Measurements from ENCODE around the gene ST3GAL4.

- TF ChIP-seq ZFP36 (IDR thresholded peaks at IDR 0.05; ENCODE audit: low read depth, low read length, partially characterized antibody) (no peak), TAF1 (IDR thresholded peaks at IDR 0.05; ENCODE audit: control insufficient read depth, extremely low read depth, insufficient read depth, low read length, severe bottlenecking) (no peak), POLR2A (conservative IDR thresholded peaks at IDR 0.05) (no peak), ZNF121 (CRISPR knock-in tag; conservative IDR thresholded peaks at IDR 0.05) (no peak), SMC3 (conservative IDR thresholded peaks at IDR 0.05; ENCODE audit: insufficient read depth, low read depth, low read length) (no peak), TSC22D4 (tag; IDR thresholded peaks at IDR 0.05) (no peak), YBX1 (IDR thresholded peaks at IDR 0.05) (no peak), RAD21 (CRISPR knock-in tag; conservative IDR thresholded peaks at IDR 0.05 in 1 of 2, IDR thresholded peaks at IDR 0.05 in 1 of 2) (no peak), CTCF (IDR thresholded peaks at IDR 0.05 in 2 of 3, conservative IDR thresholded peaks at IDR 0.05 in 1 of 3; ENCODE audit: insufficient read depth in 2 of 3, low read depth in 1 of 3, low read length in 3 of 3) (no peak), EZH2 (IDR thresholded peaks at IDR 0.05; ENCODE audit: borderline replicate concordance, low read depth, low read length) (no peak), BACH1 (tag; IDR thresholded peaks at IDR 0.05) (no peak)
These were observed 43.8 kb upstream of the ST3GAL4 start for GRCh38 chr11:126311401-126312291.

All from K562 (cell line).